Measurements from ENCODE around the gene LTBP2.

GRCh38 chr14:74531006-74531405 lies 81.0 kb downstream of the LTBP2 start:
- TF ChIP-seq CTCF (IDR thresholded peaks at IDR 0.05) (no peak), POLR2A (IDR thresholded peaks at IDR 0.05) (no peak)

Measured in thyroid gland (tissue), 4 donors.